OCI-LY7 (cell line): ENCODE data around the gene IL15RA.

Experiments used
- EZH2phosphoT487 ChIP-seq: fragments of 200-600 bp; sonication (generic); IDR thresholded peaks from 2 replicates; pipeline ENCODE4 v1.6.1; 2018; ENCODE audit warnings: low read depth, borderline replicate concordance, mild to moderate bottlenecking, mixed run types, antibody characterized with exemption, low read length, moderate library complexity, mixed read lengths
- TF ChIP-seq, protein P1 (sequence below): fragments of 200-600 bp; sonication (generic); conservative IDR thresholded peaks from 2 replicates; pipeline ENCODE4 v1.5.1; 2014; ENCODE audit warnings: mild to moderate bottlenecking, antibody characterized with exemption, low read length, moderate library complexity, mixed read lengths

GRCh38 chr10:5918763-5919162 is 58.6 kb downstream of the IL15RA start:
- TF ChIP-seq, protein P1, sequence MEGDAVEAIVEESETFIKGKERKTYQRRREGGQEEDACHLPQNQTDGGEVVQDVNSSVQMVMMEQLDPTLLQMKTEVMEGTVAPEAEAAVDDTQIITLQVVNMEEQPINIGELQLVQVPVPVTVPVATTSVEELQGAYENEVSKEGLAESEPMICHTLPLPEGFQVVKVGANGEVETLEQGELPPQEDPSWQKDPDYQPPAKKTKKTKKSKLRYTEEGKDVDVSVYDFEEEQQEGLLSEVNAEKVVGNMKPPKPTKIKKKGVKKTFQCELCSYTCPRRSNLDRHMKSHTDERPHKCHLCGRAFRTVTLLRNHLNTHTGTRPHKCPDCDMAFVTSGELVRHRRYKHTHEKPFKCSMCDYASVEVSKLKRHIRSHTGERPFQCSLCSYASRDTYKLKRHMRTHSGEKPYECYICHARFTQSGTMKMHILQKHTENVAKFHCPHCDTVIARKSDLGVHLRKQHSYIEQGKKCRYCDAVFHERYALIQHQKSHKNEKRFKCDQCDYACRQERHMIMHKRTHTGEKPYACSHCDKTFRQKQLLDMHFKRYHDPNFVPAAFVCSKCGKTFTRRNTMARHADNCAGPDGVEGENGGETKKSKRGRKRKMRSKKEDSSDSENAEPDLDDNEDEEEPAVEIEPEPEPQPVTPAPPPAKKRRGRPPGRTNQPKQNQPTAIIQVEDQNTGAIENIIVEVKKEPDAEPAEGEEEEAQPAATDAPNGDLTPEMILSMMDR = no peak
- TF ChIP-seq EZH2phosphoT487 = no peak
